HG03064 (cell line): ENCODE measurements around the gene C2orf78.

Source experiments
- ATAC-seq: cut with Tn5 transposase; IDR thresholded peaks from one replicate; pipeline ENCODE4 v1.9.1; 2021; ENCODE audit warnings: low read depth; ENCODE audit not compliant: unreplicated experiment

C2orf78 gene

DNA sequence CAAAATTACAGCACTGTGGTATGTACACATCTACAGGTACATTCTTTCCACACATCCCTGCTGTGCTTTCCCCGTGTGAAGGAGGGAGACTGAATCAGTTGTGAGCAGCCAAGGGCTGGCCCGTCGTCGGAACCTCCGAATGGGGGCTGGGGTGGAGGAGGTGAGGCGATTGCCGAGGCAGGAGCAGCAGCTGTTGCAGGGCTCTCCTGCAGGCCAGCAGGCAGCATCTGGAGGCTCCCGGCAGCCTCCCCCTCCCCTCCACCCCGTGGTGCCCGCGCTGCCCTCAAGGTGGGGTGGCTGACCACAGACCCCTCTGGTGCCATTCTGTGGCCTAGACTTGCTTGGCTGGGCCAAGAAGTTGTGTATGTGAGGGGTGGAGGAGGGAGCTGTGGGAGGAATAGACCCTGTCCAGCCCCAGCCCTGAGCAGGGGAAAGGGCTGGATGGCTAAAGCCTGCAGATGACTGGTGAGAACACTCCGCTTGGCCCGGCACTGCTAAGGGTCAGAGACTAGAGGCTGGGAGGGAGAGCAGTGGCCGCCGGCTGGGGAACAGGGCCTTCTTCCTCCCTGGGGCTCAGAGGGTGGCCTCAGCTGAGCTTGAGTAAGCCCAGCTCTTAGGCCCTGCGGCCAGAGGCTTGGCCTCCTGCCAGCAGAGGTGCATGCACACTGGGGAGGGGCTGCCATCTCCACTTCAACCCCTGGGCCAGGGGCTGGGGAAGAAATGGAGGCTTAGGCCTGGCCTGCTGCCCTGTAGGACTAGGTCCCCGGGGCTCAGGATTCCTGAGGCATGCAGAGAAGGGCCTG, 52.4 kb downstream of the C2orf78 start:
- ATAC-seq = no peak

GRCh38 chr2:73837847-73838585, 54.0 kb downstream of the C2orf78 start:
- no peak for ATAC-seq

- ATAC-seq = no peak
Measured at GRCh38 chr2:73838889-73839534, 55.0 kb downstream of the C2orf78 start.

- ATAC-seq = no peak
Measured at GRCh38 chr2:73839653-73840411, 55.8 kb downstream of the C2orf78 start.

GRCh38 chr2:73841912-73842738, 58.1 kb downstream of the C2orf78 start:
- no peak for ATAC-seq

- ATAC-seq = no peak
Measured at GRCh38 chr2:73842739-73843019, 58.7 kb downstream of the C2orf78 start.

- ATAC-seq = no peak
Measured at GRCh38 chr2:73844087-73844486, 60.1 kb downstream of the C2orf78 start.

GRCh38 chr2:73850009-73850408, 66.0 kb downstream of the C2orf78 start:
- ATAC-seq = no peak

DNA sequence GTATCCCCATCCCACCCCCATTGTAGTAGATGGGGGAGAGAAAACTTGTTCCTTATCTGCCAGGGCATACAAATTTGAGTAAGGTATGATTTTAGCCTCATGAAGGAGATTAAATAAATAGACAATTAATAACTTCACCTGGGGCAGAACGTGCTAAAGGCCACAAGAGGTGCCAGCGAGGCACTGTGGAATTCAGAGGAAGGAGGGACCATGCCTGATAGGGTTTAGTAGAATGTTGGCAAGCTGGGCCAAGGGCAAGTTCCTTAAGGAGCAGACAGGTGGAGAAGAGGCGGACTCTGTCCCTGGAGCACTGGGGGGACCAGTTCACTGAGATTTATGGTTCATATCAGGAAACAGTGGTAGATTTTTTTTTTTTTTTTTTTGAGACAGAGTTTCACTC, 67.3 kb downstream of the C2orf78 start:
- ATAC-seq = no peak

GRCh38 chr2:73852020-73852419, 68.0 kb downstream of the C2orf78 start:
- no peak for ATAC-seq

GRCh38 chr2:73855526-73855925, 71.5 kb downstream of the C2orf78 start:
- ATAC-seq = no peak

DNA sequence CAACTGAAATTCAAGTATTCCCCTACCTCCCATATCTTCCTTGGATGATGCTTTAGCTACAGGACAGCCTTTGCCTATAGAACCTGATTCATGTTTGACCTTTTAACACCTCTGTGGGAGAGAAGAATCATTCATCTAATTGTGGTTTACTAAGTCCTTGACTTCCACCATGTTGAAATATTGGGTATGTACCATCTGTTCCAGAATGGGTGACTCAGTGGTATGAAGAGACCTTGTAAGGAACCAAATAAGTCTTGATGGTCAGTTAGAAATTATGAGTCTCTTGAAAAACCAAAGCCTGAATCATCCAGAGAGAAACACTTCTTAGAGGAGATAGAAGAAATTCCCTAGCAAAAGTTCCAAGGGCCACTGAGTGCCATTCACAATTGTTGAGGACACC, 72.2 kb downstream of the C2orf78 start:
- no peak for ATAC-seq

GRCh38 chr2:73859721-73860586, 76.0 kb downstream of the C2orf78 start:
- ATAC-seq = no peak

GRCh38 chr2:73862987-73863386, 79.0 kb downstream of the C2orf78 start:
- ATAC-seq = no peak
